A204.1 (cell line): ENCODE results near the gene PHACTR2.
"Not testable (repeated sequence)": the region's sequence is repeated elsewhere in the genome, so short reads cannot be mapped to it uniquely, and the experiment has no call there.

Source experiments
- FAIRE-seq: peaks from 2 replicates; lab custom pipeline; 2012; peaks lifted over from hg19 to GRCh38; lab: Jason Lieb, UNC

The PHACTR2 gene

DNA sequence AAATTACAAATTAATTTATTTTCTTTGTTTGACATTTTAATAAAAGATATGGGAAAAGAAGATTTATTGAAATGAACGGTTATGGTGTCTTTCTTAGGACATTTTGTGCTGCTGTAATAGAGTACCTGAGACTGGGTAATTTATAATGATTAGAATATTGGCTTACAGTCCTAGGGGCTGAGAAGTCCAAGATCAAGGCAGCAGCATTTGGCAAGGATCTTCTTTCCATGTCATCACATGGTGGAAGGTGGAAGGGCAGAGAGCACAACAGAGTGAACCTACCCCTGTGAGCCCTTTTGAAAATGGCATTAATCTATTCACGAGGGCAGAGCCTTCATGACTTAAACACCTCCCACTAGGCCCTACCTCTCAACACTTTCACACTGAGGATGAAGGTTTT is 89.7 kb downstream of the PHACTR2 start:
- FAIRE-seq = no peak

- no peak for FAIRE-seq
Measured at GRCh38 chr6:143772116-143773086, 94.6 kb downstream of the PHACTR2 start.

DNA sequence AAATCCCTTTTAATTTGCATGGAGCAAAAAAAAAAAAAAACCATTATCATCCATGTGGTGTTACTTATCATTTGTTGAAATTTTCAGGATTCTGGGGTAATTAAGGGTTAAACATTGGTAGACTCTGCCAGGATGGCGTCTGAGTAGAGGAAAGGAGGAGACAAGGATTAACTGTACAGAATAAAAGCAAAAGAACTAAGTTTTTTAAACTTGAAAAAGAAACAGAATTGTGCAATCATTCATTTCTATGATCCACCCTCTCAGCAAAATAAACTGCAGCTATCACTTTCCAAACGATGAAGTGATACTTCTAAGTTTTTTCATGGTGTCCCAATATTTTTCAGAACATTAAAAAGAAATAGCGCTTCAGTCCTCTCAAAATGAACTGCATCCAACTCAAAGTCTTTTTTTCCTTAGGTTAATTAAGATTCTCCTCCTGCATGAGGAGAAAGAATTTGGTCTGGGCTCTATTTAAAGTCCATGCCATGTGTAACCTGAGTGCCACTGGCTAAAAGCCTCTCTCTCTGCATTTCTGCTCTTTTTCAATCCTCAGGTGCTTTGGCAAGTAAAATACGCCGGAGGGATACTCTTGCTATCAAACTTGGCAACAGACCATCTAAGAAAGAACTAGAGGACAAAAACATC is 95.9 kb downstream of the PHACTR2 start:
- FAIRE-seq = no peak

- no peak for FAIRE-seq
Measured at GRCh38 chr6:143774347-143774746, 96.6 kb downstream of the PHACTR2 start.

- no peak for FAIRE-seq
Measured at GRCh38 chr6:143775336-143775735, 97.6 kb downstream of the PHACTR2 start.

DNA sequence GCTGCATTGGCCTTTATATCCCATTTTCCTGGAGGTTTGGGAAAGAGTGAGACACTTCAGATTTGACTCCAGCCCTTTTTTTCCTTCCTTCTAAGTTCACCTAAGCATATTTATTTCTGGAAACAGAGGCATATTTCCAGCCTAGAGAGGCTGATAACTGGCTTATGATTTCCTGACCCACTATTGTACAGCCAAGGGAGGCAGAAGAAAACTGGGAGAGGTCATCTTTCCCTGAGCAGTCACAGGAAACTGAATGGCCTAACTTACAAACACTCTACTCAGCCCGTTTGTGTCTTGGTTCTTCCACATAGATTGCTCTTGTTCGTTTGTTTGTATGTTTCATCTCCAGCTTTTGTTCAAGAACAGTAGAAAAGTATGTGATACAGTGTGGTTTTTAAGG is 101.2 kb downstream of the PHACTR2 start:
- no peak for FAIRE-seq

DNA sequence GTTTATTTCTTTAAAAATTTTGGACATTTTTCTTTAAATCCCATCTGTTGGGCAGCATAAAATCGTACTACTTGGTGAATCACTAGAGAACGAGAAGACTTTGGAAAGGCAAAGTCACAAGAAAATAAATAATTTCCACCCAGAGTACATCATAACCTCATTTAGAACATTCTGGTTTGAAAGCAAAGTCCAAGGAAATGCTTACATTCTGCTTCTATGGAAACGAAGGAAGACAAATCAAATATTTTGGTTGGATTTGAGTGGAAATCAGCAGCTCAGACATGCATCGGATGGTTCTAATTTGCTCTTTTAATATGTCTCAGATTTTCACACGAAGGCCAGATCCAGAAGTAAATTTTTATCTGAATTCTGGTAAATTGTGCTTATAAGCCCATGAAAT is 104.7 kb downstream of the PHACTR2 start:
- no peak for FAIRE-seq

- no peak for FAIRE-seq
Measured at GRCh38 chr6:143783077-143783476, 105.3 kb downstream of the PHACTR2 start.

DNA sequence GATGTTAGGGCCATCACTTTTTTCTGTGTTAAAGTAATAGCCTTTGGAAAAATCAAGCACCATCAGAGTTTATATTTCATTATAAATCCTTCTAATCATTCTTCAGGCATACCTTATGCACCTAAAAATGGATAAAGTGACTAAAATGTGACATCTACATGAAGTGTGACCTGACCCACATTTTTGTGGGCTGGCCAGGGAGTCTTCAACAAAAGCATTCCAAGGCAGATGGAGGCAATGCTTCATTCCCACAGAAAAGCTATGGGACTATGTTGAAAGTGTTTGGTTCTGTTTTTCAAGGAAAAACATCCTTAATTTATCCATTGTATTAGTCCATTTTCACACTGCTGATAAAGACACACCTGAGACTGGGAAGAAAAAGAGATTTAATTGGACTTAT is 106.6 kb downstream of the PHACTR2 start:
- FAIRE-seq = no peak

DNA sequence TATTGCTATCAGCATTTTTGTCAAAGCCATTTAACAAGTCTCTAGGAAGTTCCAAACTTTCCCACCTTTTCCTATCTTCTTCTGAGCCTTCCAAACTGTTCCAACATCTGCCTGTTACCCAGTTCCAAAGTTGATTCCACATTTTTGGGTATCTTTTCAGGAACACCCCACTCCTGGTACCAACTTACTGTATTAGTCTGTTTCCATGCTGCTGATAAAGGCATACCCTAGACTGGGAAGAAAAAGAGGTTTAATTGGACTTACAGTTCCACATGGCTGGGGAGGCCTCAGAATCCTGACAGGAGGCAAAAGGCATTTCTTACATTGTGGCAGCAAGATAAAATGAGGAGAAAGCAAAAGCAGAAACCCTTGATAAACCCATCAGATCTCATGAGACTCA is 108.6 kb downstream of the PHACTR2 start:
- FAIRE-seq = not testable (repeated sequence)

GRCh38 chr6:143792402-143793279 is 114.9 kb downstream of the PHACTR2 start:
- FAIRE-seq = no peak

DNA sequence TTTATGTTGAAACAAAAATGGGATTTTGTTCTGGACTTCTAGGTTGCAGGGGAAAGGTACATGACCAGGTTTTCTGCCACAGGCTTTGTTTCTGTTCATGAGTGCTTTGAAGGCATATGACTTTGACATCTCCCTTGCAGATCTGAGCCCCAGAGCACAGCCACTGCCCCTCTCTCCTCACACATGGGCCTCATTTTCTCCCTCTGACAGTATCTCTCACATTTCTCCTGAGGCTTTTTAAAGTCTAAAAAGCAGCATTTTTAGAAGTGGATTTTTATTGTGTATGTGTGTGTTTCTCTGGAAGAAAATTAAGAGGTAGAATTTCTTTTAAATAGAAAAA is 115.5 kb downstream of the PHACTR2 start:
- FAIRE-seq = no peak

DNA sequence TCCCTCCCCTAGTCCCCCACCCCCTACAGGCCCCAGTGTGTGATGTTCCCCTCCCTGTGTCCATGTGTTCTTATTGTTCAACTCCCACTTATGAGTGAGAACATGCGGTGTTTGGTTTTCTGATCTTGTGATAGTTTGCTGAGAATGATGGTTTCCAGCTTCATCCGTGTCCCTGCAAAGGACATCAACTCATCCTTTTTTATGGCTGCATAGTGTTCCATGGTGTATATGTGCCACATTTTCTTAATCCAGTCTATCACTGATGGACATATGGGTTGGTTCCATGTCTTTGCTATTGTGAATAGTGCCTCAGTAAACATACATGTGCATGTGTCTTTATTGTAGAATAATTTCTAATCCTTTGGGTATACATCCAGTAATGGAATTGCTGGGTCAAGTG is 118.8 kb downstream of the PHACTR2 start:
- FAIRE-seq = not testable (repeated sequence)

DNA sequence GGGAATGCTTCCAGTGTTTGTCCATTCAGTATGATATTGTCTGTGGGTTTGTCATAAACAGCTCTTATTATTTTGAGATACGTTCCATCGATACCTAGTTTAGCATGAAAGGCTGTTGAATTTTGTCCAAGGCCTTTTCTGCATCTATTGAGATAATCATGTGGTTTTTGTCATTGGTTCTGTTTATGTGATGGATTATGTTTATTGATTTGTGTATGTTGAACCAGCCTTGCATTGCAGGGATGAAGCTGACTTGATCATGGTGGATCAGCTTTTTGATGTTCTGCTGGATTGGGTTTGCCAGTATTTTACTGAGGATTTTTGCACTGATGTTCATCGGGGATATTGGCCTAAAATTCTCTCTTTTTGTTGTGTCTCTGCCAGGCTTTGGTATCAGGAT is 120.7 kb downstream of the PHACTR2 start:
- not testable (repeated sequence) for FAIRE-seq

GRCh38 chr6:143802833-143803565 is 125.2 kb downstream of the PHACTR2 start:
- no peak for FAIRE-seq

- no peak for FAIRE-seq
Measured at GRCh38 chr6:143803769-143804568, 126.2 kb downstream of the PHACTR2 start.

- FAIRE-seq = no peak
Measured at GRCh38 chr6:143804835-143805239, 127.1 kb downstream of the PHACTR2 start.

DNA sequence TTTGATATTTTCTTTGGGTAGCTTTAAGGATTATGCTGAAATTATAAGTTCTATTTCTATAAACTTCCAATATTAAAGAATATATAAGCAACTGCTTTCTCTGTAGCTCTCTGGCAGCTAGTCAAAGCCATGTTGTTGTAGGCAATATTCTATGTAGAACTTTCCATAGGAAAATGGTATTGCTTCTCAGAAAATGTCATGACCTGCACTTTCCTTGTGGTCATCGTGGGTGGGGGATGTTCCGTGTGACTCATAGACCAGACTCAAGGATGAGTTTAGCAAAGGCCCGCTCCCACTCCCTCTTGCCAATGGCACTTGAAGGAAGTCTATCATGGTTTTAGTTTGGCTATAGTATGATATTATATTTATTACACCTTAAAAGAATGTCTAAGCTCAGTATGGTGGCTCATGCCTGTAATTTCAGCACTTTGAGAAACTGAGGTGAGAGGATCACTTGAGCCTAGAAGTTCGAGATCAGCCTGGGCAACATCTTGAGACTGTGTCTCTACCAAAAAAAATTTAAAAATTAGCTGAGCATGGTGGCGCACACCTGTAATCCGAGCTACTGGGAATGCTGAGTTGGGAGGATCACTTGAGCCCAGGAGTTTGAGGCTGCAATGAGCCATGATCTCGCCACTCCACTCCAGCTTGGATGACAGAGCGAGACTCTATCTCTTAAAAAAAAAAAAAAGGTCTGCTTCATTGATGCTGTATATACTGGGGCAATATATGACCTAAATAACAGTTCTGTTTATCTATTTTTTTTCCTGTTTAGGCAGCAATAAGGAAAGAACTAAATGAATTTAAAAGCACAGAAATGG is 128.7 kb downstream of the PHACTR2 start:
- no peak for FAIRE-seq

GRCh38 chr6:143807103-143807772 is 129.5 kb downstream of the PHACTR2 start:
- FAIRE-seq = peak; percentile 30

GRCh38 chr6:143810745-143811144 is 133.0 kb downstream of the PHACTR2 start:
- FAIRE-seq = no peak
